ENCODE results near the gene RREB1. TPM values are rescaled to one million over a fixed set of nuclear protein-coding genes. Genes with fewer than 3 reads are reported as not detected.

Gene RREB1
- total and polyA plus RNA-seq, 5 experiments from 2014 or later: 2.5 to 53.0 (median 5.8) TPM

DNA sequence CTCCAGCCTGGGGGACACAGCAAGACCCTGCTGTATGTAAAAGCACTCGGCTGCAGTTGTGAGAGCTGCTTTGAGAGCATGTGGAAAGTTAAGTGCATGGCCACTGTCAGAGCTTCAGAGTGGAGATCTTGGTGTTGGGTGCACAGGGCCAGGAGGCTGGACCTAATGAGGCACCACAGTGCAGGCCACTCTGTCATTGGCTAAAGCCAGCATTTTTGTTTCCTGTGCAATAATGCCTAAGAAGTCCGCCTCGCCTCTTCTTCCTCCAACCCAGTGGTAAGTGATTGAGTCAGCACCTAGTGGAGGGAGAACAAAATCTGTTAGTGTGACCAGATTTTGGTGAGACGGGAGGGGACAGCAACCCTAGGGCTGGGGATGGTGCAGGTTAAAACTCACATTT lies 144.6 kb downstream of the RREB1 start:
- Mint-ChIP-seq H3K9me3 (peaks cover 0 to 13% (median 0%) of the 10 kb centered on the region in 9 donors), H3K4me3 (peak overlapping the region in 1 of 10 donors; percentile 7), H3K27me3 (no peaks in the 10 kb centered on the region), H3K36me3 (peaks cover 4 to 38% (median 7%) of the 10 kb centered on the region in 3 donors), H3K27ac (peak overlapping the region in 1 of 10 donors; percentile 9), H3K4me1 (peaks cover 0 to 9% (median 0%) of the 10 kb centered on the region in 4 donors)
- ATAC-seq (no peak), DNase-seq (no peak)
- POLR2A ChIA-PET: no interaction called here

GRCh38 chr6:7254980-7255835 lies 147.4 kb downstream of the RREB1 start:
- peaks cover 0 to 21% (median 10%) of the 10 kb centered on the region in 5 donors for H3K27me3 Mint-ChIP-seq
- ATAC-seq (no peak), DNase-seq (no peak)
- peaks cover 0 to 7% (median 1%) of the 10 kb centered on the region in 4 donors for H3K4me1 Mint-ChIP-seq
- peaks cover 0 to 14% (median 4%) of the 10 kb centered on the region in 3 donors for H3K36me3 Mint-ChIP-seq
- no peak overlapping the region for H3K27ac Mint-ChIP-seq
- H3K9me3 Mint-ChIP-seq: peaks cover 0 to 13% (median 0%) of the 10 kb centered on the region in 9 donors
- POLR2A ChIA-PET: no interaction called here
- H3K4me3 Mint-ChIP-seq: no peak overlapping the region

GRCh38 chr6:7255918-7256317 lies 148.2 kb downstream of the RREB1 start:
- H3K36me3 Mint-ChIP-seq: peaks cover 0 to 8% (median 2%) of the 10 kb centered on the region in 3 donors
- DNase-seq: no peak
- POLR2A ChIA-PET: no interaction called here

DNA sequence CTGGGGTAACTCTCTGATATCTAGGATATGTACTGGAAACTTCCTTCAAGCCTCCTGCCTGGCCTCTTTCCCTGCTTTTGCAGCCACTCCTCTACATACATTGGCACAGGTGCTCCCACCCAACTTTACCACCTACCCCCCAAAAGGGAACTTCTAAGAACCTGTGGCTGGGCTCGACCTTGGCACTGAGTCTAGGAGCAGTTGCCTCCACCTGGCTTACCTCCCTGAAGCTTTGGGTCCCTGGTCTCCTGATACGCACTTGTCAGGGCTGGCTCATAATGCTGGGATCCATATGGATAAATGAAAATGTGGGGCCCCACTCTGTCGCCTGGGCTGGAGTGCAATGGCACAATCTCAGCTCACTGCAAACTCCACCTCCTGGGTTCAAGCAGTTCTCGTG lies 149.0 kb downstream of the RREB1 start:
- H3K4me3 Mint-ChIP-seq: no peak overlapping the region
- peaks cover 6 to 33% (median 21%) of the 10 kb centered on the region in 5 donors for H3K27me3 Mint-ChIP-seq
- H3K4me1 Mint-ChIP-seq: peaks cover 11 to 16% (median 14%) of the 10 kb centered on the region in 4 donors
- H3K36me3 Mint-ChIP-seq: peaks cover 0 to 2% (median 0%) of the 10 kb centered on the region in 3 donors
- H3K27ac Mint-ChIP-seq: no peak overlapping the region
- H3K9me3 Mint-ChIP-seq: peaks cover 0 to 13% (median 0%) of the 10 kb centered on the region in 9 donors
- POLR2A ChIA-PET: no interaction called here
- ATAC-seq (no peak), DNase-seq (no peak)

More at GRCh38 chr6:7255918-7256317, 148.2 kb downstream of the RREB1 start:
- no peak overlapping the region for H3K4me3 Mint-ChIP-seq
- H3K27me3 Mint-ChIP-seq: peaks cover 6 to 28% (median 17%) of the 10 kb centered on the region in 5 donors
- H3K27ac Mint-ChIP-seq: no peak overlapping the region
- no peak for ATAC-seq
- H3K4me1 Mint-ChIP-seq: peaks cover 7 to 11% (median 8%) of the 10 kb centered on the region in 4 donors
- peaks cover 0 to 13% (median 0%) of the 10 kb centered on the region in 9 donors for H3K9me3 Mint-ChIP-seq

DNA sequence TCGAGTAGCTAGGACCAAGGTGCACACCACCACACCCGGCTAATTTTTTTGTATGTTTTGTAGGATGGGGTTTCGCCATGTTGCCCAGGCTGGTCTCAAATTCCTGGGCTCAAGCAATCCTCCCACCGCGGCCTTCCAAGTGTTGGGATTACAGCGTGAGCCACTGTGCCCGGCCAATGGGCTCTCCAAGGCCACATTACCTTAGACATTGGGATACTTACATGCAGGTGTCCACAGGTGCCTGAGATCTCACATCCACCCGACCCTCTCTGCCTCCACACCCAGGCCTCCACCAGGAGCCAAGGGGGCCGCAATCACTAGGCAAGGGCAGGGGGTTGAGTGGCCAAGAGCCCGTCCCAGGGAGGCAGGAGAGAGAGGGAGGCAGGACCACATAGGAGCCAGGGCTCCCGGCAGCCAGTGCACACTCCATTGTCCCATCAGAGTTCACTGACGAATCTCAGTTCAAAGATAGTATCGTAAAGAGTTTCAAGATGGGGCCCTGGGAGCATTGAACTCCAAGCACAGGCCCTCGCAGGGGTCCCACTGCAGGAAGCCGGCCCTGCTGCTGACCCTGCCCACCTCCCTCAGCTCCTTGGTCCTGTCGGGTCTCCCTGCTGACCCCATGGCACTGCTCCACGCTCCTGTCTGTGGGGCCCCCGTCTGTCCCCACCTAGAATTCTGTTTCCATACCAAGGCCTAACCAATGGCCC lies 149.9 kb downstream of the RREB1 start:
- Mint-ChIP-seq H3K27me3 (peaks cover 6 to 41% (median 28%) of the 10 kb centered on the region in 5 donors), H3K36me3 (peaks cover 0 to 2% (median 0%) of the 10 kb centered on the region in 3 donors), H3K4me1 (peaks cover 11 to 23% (median 17%) of the 10 kb centered on the region in 4 donors), H3K4me3 (no peak overlapping the region), H3K9me3 (peaks cover 0 to 13% (median 0%) of the 10 kb centered on the region in 9 donors), H3K27ac (no peak overlapping the region)
- DNase-seq: no peak
- POLR2A ChIA-PET: no interaction called here
- ATAC-seq: no peak

DNA sequence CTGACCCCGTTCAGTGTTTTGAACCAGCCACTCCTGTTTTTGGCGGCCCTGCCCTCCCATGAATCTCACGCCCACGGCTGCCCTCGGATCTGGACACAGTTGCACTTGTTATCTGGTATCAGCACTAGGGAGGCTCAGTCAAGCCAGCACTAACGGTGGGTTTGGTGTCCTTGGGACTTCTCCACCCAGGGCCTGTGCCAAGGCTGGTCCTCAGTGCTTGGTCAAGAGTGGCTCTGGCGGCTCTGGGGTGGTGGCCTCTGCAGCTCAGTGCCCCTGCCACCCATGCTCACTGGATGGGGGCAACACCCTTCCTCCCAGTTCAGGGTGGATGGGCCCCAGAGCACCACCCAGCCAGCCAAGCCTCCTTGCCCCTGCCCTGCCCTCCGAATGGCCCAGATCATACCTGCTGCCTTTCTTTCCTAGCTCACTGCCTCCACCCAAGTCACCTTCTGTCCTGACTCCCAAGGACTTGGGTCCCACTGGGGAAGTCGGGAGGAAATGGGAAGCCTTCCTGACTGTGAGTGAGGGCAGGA lies 150.5 kb downstream of the RREB1 start:
- peak overlapping the region in 1 of 10 donors; percentile 50 for H3K27ac Mint-ChIP-seq
- H3K36me3 Mint-ChIP-seq: peaks cover 0 to 2% (median 0%) of the 10 kb centered on the region in 3 donors
- DNase-seq (no peak), ATAC-seq (no peak)
- POLR2A ChIA-PET: no interaction called here
- H3K27me3 Mint-ChIP-seq: peaks cover 6 to 41% (median 28%) of the 10 kb centered on the region in 5 donors
- H3K4me3 Mint-ChIP-seq: no peak overlapping the region
- H3K4me1 Mint-ChIP-seq: peaks cover 11 to 26% (median 17%) of the 10 kb centered on the region in 4 donors
- peaks cover 0 to 13% (median 0%) of the 10 kb centered on the region in 9 donors for H3K9me3 Mint-ChIP-seq

GRCh38 chr6:7260291-7261031 lies 152.7 kb downstream of the RREB1 start:
- DNase-seq (no peak), ATAC-seq (peak in 1 of 2 donors; percentile 31)
- Mint-ChIP-seq H3K36me3 (peaks cover 0 to 2% (median 0%) of the 10 kb centered on the region in 3 donors), H3K4me3 (peak overlapping the region; percentile 81 to 92 (median 89)), H3K4me1 (peaks cover 11 to 24% (median 17%) of the 10 kb centered on the region in 4 donors), H3K9me3 (peaks cover 0 to 10% (median 0%) of the 10 kb centered on the region in 9 donors), H3K27ac (peak overlapping the region in 5 of 10 donors; percentile 38 to 88 (median 67)), H3K27me3 (peaks cover 6 to 41% (median 28%) of the 10 kb centered on the region in 5 donors)
- POLR2A ChIA-PET: no interaction called here

DNA sequence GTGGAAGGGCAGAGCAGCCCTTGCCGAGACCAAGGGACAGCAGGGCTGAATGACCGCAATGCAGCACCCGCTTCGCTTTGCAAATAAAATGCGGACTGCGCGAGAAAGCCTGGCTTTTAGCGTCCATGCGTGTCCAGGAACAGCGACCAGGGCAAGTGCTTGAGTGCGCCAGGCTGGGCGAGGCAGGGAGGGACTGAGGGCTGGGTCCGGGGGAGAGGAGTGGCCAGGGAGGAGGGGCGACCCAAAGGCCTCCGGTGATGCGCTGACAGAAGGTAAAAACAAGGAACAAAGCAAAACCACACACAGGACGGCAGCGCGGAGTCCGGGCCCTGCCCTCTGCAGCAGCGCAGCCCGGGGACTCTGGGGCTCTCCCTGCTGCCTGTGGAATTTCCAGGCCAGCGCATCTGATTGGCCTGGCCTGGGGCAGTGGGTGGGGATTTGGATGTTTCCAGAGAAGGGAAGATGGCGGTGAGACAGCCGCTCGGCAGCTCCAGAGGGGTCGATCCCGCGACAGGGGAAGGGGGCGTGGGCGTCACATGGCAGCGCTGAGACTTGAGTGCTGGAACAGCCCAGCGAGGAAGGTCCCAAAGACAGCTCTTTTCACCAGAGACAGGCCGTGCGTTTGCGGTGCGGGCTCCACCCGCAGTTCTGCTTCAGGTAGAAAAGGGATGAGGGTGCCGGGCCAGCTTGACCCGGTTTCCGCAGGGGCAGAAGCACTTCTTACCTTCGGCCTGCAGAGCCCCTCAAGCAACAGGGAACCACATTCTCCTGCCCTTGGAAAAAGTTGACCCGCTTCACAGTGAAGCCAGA lies 153.5 kb downstream of the RREB1 start:
- Mint-ChIP-seq H3K27ac (peak overlapping the region in 7 of 10 donors; percentile 38 to 88 (median 62)), H3K36me3 (peaks cover 0 to 5% (median 0%) of the 10 kb centered on the region in 3 donors), H3K4me3 (peak overlapping the region; percentile 81 to 92 (median 89)), H3K4me1 (peaks cover 11 to 24% (median 17%) of the 10 kb centered on the region in 4 donors), H3K27me3 (peaks cover 6 to 41% (median 28%) of the 10 kb centered on the region in 5 donors), H3K9me3 (peaks cover 0 to 13% (median 5%) of the 10 kb centered on the region in 9 donors)
- ATAC-seq (peak; percentile 65 to 84), DNase-seq (peak in 5 of 10 donors; percentile 8 to 18 (median 14))
- POLR2A ChIA-PET: no interaction called here

GRCh38 chr6:7261852-7262461 lies 154.2 kb downstream of the RREB1 start:
- H3K36me3 Mint-ChIP-seq: peaks cover 0 to 5% (median 0%) of the 10 kb centered on the region in 3 donors
- POLR2A ChIA-PET: no interaction called here

DNA sequence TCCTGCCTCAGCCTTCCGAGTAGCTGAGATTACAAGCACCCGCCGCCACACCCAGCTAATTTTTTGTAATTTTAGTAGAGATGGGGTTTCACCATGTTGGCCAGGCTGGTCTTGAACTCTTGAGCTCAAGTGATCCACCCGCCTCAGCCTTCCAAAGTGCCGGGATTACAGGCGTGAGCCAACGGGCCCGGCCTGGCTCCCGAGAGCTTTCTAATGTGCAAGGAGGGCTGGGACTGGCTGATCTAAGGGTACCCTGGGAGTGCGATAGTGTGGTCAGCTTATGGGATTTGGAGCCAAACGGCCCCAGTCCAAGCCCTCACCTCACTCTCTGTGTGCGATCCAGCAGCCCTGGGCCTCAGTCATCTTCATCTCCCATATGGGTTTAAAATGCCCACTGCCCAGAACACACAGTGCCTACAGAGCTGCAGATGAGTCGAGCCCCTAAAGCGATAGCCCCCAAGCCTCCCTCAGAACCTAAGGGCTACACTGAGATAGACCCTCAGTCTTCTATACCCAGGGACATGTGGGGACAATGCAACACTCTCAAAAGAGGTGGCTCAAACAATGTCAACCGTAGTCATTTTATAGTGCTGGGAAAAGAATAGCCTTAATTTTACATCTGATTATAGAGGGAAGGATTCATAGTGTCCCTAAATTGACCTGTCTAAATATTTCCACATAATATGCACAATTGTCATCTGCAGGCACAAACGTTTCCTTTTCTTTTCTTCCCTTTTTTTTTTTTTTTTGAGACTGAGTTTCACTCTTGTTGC lies 155.2 kb downstream of the RREB1 start:
- ATAC-seq: no peak
- Mint-ChIP-seq H3K27me3 (peaks cover 6 to 41% (median 28%) of the 10 kb centered on the region in 5 donors), H3K27ac (no peak overlapping the region), H3K4me3 (peak overlapping the region in 5 of 10 donors; percentile 72 to 89 (median 85)), H3K4me1 (peaks cover 11 to 24% (median 17%) of the 10 kb centered on the region in 4 donors), H3K36me3 (peaks cover 0 to 5% (median 0%) of the 10 kb centered on the region in 3 donors), H3K9me3 (peaks cover 0 to 12% (median 4%) of the 10 kb centered on the region in 9 donors)
- no peak for DNase-seq
- POLR2A ChIA-PET: interaction anchor here (0.7 kb wide), 1 partner anchor 27 kb away, joined by 5 read pairs; no protein-coding TSS in a partner anchor

More at GRCh38 chr6:7261852-7262461, 154.2 kb downstream of the RREB1 start:
- H3K4me3 Mint-ChIP-seq: peak overlapping the region; percentile 72 to 91 (median 86)
- peaks cover 0 to 14% (median 4%) of the 10 kb centered on the region in 9 donors for H3K9me3 Mint-ChIP-seq
- peak overlapping the region in 3 of 10 donors; percentile 14 to 62 (median 35) for H3K27ac Mint-ChIP-seq
- ATAC-seq (no peak), DNase-seq (no peak)
- peaks cover 6 to 41% (median 28%) of the 10 kb centered on the region in 5 donors for H3K27me3 Mint-ChIP-seq
- peaks cover 11 to 24% (median 17%) of the 10 kb centered on the region in 4 donors for H3K4me1 Mint-ChIP-seq
